Globus pallidus (tissue), 1 donor: ENCODE results near the gene RGS9.
"Not testable (repeated sequence)": the region's sequence is repeated elsewhere in the genome, so short reads cannot be mapped to it uniquely, and the experiment has no call there.

Experiments
- DNase-seq: peaks from one replicate; pipeline ENCODE4 v3.0.0-alpha.2; 2015; ENCODE audit warnings: low spot score

Gene RGS9

DNA sequence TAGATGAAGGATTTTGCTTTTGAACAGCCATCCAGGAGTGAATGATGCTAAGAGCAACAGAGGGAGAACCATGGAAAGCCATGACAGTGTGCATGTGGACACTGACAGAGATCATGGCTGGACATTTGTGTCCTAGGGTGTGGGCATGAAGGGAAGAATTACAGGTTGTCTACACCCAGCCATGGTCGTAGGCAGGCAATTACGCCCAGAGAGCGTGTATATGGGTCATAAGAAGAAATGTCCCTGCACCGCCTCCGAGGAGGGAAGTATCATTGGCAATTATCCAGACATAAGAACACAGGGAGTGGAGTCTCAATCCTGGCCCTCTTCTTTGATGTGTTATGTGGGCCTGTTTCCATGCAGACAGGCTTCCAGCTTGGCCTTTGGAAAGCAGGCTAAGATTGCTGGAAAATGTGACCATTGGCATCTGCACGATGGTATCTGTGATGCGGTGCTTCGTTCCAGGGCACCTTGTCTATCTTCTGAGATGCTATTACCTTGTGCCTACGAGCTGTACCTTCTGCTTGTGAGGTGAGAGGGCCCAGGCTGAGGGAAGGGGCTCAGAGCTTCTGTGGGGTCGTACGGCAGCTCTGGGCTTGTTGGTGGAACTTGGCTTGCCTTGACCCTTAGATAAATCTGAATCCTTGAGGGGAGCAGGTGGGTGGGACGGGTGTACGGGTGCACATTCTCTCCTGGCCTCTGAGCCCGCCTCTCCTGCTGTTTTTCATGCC is 19.8 kb downstream of the RGS9 start:
- no peak for DNase-seq

DNA sequence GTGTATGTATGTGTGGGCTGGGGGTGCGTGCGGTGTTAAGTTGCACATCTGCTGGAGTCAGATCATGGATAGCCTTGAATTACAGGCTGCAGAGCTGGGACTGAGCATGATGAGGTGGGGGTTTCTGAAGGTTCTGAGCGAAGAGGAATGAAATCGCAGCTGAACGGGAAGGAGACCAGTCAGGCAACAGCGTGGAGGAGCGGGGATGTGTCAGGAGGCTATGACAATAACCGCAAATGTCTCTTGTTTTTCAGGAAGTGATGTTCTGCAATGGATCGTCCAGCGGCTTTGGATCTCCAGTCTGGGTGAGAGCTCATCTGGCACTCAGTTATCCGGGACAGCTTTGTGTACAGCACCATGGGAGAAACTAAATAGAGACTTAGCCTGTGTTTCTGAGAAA is 20.9 kb downstream of the RGS9 start:
- no peak for DNase-seq

DNA sequence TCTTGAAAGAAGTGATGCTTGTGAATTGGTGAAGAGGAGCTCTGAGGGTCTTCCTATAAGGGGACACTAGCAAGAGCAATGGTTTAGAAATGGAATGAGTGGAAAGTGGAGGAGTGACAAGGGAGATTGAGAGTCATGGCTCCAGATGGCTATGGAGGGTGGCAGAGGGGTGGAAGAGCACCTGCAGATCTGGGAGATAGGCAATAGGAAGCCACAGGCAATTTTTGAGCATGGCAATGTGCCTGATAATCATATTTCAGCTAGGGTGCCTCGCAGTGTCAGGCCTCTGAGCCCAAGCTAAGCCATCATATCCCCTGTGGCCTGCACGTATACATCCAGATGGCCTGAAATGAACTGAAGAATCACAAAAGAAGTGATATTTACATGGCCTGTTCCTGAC is 21.5 kb downstream of the RGS9 start:
- no peak for DNase-seq

DNA sequence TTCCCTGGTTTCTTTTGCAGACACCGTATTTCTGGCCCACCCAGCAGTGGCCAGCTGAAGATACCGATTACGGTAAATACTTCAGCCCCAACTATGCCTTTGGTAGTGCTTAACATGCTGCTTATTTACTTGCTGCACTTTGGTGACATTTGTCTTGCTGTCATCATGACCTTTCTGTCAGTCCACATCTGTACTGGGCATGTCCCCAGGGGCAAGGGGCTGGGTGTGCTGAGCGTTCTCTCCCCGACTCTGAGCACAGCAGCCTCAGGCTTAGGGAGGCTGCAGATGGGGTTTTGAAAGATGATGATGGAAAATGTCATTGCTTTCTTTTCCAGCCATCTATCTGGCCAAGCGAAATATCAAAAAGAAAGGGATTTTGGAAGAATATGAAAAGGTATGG is 23.3 kb downstream of the RGS9 start:
- no peak for DNase-seq

DNA sequence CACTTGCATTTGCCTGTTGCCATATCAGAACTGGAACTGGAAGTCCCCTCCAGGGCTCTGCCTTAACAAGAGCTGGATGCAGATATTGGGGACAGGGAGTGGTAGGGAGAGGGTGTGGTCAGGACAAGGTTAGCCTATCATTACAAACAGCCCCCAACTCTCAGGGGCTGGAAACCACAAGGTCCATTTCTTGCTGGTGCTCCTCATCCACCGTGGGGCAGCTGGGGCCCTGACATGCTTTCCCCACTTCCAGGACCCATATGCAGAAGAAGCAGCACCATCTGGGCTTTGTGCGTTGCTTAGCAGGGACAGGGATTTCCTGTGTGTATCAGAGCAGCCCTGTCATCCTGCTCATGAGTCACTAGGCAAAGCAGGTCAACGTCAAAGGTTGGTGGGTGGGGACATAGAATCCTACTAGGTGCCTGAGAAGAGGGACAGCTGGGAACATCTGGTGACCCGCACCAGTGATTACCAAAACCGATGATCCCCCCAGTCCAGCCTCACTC is 26.9 kb downstream of the RGS9 start:
- no peak for DNase-seq

DNA sequence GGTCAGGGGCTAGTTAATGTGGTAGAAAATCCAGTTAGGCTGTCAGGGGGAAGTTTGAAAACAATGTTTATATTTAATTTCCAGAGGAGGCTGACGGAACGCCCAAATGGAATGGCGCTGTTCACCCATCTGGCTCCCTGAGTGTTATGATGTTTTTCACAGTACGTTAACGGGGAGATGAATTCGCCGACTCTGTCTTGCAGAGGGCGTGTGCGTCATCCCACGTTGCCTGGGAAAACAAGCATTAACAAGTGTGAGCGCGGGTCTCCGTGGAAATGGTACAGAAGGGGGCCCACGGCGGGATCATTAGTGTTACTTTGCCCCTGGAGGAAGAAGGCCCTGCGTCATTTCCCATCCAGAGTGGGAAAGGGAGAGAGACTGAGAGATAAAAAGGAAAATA is 29.6 kb downstream of the RGS9 start:
- DNase-seq, result no peak

DNA sequence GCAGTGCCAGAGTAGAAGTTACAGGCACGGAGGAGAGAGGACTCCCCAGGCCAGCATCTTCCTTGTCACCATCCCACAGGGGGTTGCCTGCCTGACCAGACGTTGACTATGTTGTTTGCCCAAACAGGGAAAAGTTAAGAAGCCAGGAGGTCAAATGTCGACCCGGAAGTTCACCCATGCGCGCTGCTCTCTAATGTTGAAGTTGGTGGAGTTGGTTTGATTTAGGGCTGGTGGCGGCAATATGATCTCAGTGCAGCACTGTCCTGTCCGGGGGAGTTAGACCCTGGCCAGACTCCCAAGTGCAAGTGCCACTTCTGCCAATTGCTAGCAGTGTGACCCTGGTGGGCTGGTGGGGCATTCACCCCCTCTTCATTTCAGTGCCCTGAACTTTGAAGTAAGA is 30.4 kb downstream of the RGS9 start:
- no peak for DNase-seq

DNA sequence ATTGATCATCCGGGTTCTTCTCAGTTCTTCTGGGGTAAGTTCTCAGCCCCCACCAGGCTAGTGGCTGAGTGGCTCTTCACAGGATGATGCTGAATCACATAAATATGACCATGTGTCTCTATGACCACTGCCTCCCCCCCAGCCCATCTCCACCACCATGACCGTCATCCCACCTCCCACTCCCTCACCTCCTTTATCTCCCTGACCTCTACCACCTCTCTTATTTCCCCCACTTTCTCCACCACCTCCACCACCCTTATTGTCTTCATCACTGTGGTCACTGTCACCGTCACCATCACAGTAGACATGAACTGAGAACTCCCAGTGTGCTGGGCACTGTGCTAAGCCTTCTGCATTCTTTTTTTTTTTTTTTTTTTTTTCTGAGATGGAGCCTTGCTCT is 32.5 kb downstream of the RGS9 start:
- no peak for DNase-seq

DNA sequence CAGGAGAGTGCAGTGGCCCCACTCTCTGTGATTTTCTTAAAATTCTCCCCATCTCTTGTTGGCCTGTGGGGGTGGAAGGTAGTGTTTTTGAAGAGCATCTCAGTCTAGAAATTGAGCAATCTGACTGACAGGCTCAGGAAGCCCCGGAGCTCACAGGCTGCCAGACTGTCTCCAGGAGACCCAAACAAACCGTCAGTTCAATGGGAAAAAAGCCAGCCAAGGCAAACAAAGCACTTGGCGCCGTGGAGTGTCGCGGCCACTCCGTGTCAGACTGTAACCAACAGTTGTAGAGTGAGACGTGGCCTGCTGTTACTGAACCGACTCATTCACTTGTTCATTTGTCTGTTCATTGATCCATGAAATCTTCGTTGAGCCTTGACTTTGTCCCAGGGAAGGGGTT is 33.7 kb downstream of the RGS9 start:
- DNase-seq, result no peak

DNA sequence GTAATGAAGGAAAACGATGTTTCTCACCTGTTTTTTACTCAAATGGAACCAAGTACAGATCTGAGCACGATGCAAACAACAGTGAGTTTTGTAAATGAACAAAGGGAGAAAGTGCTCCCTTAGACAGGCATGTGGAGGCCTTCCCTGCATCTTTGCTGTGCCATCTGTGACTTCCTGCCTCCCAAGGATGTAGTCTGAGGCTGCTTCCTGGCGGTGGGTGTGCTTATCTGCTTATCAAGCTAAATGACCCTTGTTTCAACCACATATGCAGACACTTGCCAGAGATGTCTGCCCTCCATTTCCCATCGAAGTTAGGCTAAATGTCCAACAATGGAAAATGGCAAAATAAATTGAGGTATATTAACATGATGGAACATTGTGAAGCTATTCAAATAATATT is 34.6 kb downstream of the RGS9 start:
- no peak for DNase-seq

DNA sequence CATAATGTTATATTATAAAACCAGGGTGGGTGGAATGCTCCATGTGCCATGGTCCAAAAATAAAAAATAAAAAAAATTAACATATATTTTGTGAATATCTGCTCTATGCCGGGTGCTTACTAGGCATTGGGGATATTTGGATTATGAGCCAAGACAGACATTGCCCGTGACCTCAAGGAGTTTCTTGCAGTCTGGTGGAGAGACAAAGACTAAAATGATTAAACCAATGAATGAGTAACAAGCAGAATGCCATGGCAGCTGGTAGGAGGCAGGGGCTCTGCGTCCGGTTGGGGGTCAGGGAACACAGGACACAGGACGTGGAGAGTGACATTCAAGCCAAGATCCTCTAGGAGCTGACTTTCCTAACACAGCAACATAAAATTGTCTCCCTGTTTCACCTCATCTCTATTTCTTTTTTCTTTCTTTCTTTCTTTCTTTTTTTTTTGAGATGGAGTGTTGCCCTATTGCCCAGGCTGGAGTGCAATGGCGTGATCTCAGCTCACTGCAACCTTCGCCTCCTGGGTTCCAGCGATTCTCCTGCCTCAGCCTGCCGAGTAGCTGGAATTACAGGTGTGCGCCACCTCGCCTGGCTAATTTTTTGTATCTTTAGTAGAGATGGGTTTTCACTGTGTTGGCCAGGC is 35.4 kb downstream of the RGS9 start:
- DNase-seq, result no peak

DNA sequence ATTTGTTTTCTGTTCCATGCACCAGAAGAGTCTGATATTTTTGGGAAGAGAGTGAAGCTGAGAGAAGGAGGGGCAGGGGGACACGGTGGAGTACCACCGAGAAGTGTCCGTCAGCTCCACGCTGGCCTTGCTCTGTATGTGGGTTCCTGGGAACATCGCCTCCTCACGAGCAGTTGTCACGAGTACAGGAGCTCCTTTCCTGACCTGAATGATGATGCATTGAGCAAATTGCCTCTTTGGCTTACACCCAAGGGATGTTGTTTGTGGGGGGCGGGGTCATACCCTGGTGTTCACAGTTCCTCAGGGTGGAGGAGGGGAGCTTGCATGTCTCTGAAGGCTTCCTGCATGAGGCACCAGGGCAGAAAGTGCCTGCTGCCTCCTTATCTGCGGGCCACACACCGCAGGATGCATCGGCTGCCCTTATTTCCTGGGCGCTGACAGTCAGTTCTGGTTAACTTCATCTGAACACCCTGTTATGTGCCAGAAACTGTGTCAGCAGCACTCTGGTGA is 36.2 kb downstream of the RGS9 start:
- no peak for DNase-seq

DNA sequence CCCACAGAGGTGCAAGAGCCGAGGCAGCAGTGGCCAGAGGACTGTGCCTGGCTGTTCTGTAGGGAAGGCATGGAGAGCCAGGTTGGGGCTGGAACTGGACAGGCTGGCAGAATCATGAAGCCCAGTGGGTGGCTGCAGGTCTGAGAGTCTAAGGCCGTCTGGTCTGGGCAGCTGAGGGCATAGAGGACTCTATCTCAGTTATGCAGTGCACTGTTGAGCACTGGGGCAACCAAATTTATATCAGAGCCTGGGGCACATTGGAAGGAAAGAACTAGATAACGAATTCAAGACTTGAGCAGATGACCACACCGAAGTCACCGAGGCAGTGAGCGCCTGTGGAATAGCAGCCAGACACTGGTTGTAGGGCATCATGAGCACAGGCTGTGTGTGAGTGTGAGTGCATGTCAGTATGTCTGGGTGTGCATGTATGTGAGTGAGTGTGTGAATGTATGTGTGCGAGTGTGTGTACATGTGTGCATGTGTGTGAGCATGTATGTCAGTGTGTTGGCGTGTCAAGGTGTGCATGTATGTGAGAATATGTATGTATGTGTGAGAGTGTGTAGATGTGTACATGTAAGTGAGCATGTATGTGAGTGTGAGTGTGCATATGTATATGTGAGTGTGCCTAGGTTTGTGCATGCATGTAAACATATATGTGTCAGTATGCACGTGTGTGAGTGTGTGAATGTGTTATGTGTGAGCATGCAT is 37.0 kb downstream of the RGS9 start:
- no peak for DNase-seq

DNA sequence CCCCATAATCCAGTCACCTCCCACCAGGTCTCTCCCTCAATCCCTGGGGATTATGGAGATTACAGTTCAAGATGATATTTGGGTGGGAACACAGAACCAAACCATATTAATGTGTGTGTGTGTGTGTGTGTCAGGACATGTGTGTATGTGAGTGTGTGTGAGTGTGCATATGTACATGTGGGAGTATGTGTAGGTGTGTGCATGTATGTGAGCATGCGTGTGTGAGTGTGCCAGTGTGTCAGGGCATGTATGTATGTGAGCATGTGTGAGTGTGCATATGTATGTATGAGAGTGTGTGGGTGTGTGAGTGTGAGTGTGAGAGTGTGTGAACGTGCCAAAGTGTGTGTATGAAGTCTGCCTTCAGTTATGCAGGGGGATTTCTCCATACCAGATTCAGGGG is 37.8 kb downstream of the RGS9 start:
- DNase-seq, result no peak

DNA sequence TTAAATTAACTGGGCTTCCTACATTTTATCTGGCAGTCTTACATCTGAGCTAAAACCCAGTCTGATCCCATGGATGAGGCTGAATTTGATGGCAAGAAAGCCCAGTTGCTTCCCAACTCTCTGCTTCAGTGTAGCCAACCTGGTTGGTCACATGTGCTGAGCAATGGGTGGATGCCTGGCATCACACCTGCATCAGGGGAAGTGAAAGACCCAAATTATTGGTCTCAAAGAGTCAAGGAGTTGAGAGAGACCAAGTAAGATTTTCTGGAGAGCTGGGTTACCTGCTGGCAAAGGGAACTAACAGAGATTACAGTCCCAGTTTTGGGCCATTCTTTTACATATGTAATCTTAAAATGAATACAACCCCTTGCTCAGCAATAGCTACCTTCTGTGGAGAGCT is 38.8 kb downstream of the RGS9 start:
- DNase-seq, result no peak

DNA sequence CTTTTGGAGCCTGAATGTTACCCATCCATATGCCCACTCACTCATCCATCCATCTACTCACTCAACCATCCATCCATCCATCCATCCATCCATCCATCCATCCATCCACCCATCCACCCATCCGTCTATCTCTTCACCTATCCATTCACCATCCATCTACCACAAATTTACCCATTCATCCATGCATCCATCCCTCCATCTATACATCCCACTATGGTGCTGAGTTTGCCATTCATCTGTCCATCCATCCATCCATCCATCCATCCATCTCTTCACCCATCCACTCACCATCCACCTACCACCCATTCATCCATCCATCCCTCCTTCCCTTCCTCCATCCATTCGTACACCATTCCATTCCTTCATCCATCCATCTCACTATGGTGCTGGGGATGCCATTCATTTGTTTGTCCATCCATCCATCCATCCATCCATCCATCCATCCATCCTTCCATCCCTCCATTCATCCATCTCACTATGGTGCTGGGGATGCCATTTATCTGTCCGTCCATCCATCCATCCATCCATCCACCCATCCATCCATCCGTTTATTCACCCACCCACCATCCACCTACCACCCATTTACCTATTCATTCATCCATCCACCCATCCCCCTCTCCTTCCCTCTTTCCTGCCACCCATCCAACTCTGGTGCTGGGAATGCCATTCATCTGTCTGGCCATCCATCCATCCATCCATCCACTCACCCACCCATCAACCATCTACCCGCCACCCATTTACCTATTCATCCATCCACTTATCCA is 39.7 kb downstream of the RGS9 start:
- no peak for DNase-seq

DNA sequence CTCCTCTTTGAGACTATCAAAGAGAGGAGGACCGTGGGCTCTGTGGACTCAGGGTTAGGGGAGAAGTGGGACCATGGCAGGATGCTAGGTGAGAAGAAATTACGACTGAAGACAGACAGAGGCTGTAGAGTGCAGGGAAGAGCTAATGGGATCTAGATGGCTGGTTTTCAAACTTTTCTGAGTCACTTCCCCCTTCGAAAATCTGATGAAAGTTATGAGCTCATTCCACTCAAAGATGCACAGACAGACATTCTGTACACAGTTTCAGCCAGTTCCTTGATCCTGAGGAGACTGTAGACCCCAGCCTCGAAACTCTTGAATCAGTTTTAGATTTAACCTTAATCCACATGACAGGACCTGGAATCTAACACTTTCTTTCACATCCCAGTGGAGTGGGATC is 40.7 kb downstream of the RGS9 start:
- DNase-seq, result no peak

DNA sequence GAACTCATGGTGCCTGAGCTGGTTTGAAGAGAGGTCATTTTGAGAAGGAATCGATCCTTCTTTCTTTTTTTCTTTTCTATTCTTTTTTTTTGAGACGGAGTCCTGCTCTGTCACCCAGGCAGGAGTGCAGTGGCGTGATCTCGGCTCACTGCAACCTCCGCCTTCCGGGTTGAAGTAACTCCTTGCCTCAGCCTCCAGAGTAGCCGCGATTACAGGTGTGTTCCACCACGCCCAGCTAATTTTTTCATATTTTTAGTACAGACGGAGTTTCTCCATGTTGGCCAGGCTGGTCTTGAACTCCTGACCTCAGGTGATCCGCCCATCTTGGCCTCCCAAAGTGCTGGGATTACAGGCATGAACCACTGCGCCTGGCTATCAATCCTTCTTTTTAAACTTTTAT is 43.1 kb downstream of the RGS9 start:
- DNase-seq, result not testable (repeated sequence)

DNA sequence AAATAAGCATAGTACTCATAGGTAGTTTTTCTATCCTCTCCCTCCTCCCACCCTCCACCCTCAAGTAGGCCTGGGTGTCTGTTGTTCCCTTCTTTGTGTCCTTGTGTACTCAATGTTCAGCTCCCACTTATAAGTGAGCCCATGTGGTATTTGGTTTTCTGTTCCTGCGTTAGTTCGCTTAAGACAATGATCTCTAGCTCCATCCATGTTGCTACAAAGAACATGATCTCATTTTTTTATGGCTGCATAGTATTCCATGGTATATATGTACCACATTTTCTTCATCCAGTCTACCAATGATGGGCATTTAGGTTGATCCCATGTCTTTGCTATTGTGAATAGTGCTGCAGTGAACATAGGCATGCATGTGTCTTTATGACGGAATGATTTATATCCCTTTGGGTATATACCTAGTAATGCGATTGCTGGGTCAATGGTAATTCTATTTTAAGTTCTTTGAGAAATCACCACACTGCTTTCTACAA is 43.6 kb downstream of the RGS9 start:
- not testable (repeated sequence) for DNase-seq

DNA sequence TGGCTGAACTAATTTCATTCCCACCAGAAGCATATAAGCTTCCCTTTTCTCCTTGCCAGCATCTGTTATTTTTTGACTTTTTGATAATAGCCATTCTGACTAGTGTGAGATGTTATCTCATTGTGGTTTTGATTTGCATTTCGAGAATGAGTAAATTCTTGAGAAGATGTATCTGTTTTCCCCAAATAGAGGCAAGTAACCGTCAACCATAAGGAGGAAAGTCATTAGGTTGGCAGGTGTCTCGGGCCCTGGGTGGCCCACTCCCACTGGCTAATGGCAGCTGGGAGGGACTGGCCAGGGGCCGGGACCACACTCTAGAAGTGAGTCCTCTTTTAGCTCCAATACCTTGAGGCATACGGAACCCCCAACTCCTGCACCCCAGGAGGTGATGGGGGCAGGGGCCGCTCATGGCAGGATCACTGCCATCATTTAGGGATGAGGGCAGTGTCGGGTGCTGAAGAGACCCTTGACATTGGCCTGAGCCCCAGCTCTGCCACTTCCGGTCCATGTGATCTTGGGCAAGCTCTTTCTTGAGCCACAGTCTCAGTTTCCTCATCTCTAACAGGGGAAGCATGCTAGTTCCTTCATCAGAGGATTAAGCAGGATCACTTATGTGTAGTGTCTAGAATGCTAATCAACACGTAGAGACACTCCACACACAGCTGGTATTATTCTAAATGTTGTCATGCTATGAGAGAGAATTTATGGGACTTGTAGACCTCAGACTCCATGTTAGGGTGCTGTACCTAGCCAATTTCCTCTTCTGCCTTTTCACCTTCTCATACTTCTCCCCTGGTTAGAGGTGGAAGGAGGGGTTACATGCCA is 44.3 kb downstream of the RGS9 start:
- DNase-seq, result no peak

DNA sequence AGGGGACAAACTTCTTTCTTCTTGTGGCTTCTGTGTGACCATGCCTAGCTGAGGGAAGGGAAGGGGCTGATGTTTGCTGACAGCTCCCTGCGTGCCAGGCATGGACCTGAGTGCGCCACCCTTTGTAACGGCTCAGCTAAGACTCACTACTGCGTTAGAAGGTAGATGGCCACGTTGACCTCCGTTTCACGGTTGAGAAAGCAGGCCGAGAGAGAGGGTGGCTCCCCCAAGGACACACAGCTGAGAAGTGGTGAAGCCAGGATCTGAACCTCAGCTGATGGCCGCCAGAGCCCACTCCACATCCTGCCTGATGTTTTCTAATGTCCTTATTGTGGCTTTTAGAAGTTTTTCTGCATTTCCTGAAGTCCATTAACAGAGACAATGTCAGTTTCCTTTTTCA is 45.1 kb downstream of the RGS9 start:
- DNase-seq, result no peak
